ENCODE results near the gene ZEB1.

DNA sequence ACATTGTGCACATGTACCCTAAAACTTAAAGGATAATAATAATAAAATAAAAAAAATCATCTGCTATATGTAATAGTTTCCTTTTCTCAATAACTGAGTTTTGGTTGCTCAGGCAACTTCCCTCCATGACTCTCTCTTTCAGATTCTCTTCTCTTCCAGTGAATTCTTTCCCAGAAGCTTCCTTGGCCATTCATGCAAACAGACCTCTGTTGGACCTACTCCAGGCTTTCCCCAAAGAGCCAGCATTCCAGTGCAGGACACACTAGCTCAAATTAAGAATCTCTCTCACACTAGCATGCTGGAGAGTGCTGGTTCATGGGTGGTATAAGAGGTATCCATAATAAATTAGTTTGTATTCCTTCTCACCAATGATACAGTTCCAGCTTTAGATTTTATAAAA is 31.0 kb upstream of the ZEB1 start:
- TF ChIP-seq, protein P1, sequence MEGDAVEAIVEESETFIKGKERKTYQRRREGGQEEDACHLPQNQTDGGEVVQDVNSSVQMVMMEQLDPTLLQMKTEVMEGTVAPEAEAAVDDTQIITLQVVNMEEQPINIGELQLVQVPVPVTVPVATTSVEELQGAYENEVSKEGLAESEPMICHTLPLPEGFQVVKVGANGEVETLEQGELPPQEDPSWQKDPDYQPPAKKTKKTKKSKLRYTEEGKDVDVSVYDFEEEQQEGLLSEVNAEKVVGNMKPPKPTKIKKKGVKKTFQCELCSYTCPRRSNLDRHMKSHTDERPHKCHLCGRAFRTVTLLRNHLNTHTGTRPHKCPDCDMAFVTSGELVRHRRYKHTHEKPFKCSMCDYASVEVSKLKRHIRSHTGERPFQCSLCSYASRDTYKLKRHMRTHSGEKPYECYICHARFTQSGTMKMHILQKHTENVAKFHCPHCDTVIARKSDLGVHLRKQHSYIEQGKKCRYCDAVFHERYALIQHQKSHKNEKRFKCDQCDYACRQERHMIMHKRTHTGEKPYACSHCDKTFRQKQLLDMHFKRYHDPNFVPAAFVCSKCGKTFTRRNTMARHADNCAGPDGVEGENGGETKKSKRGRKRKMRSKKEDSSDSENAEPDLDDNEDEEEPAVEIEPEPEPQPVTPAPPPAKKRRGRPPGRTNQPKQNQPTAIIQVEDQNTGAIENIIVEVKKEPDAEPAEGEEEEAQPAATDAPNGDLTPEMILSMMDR (IDR thresholded peaks at IDR 0.05; ENCODE audit: low read length), result no peak
- TF ChIP-seq EZH2 (optimal IDR thresholded peaks at IDR 0.05; ENCODE audit: low read depth, low read length), result no peak
